ENCODE data around the gene PRKAG2.

Gene PRKAG2

DNA sequence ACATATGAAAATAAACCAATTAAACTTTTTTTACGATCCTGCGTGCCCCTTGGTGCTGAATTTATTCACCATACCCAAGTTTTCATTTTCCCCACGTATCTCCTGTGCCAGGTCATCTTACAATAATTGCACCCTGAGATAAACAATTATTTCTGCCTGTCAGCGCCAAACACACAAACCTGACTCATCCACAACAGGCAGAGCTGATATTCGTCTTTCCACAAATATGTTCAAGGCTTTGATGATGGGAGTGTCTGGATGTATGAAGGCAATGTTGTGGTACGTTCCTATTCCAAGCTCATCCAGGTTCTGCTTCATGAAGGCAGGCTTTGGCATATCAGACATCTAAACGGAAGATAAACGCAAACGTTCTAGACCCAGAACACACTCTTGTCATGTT lies 311.4 kb downstream of the PRKAG2 start:
- DNase-seq (ENCODE audit: low read depth) = no peak
- no peak overlapping the region for H3K4me3 ChIP-seq (ENCODE audit: low read depth, low read length)
- TF ChIP-seq, protein P1, sequence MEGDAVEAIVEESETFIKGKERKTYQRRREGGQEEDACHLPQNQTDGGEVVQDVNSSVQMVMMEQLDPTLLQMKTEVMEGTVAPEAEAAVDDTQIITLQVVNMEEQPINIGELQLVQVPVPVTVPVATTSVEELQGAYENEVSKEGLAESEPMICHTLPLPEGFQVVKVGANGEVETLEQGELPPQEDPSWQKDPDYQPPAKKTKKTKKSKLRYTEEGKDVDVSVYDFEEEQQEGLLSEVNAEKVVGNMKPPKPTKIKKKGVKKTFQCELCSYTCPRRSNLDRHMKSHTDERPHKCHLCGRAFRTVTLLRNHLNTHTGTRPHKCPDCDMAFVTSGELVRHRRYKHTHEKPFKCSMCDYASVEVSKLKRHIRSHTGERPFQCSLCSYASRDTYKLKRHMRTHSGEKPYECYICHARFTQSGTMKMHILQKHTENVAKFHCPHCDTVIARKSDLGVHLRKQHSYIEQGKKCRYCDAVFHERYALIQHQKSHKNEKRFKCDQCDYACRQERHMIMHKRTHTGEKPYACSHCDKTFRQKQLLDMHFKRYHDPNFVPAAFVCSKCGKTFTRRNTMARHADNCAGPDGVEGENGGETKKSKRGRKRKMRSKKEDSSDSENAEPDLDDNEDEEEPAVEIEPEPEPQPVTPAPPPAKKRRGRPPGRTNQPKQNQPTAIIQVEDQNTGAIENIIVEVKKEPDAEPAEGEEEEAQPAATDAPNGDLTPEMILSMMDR (IDR thresholded peaks at IDR 0.05; ENCODE audit: low read depth, low read length) = no peak
- TF ChIP-seq POLR2A (IDR thresholded peaks at IDR 0.05; ENCODE audit: extremely low read depth, insufficient read length) = no peak
- TF ChIP-seq MYC (IDR thresholded peaks at IDR 0.05; ENCODE audit: low read depth, low read length) = no peak
- TF ChIP-seq, protein P2, sequence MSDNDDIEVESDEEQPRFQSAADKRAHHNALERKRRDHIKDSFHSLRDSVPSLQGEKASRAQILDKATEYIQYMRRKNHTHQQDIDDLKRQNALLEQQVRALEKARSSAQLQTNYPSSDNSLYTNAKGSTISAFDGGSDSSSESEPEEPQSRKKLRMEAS (IDR thresholded peaks at IDR 0.05; ENCODE audit: low read depth, low read length) = no peak

DNA sequence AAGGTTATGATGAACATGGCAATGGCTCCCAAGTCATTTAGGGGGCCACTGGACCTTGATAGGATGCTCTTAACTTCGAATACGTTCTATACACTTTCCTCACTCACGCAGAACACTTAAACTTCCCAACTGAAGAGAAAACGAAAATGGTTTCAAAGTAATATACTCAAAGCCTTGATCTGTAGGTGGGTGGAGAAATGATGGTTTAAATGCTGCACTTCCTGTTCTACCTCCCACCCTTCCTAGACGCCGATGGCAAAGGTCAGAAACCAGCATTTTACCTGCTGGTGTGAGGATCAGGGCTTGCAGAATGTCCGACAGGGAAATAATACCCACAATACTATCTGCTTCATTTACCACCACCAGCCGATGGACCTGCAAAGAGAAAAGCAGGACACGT lies 316.7 kb downstream of the PRKAG2 start:
- no peak overlapping the region for H3K4me3 ChIP-seq (ENCODE audit: low read depth, low read length)
- no peak for TF ChIP-seq POLR2A (IDR thresholded peaks at IDR 0.05; ENCODE audit: extremely low read depth, insufficient read length)
- no peak for TF ChIP-seq MYC (IDR thresholded peaks at IDR 0.05; ENCODE audit: low read depth, low read length)
- TF ChIP-seq, protein P1 (IDR thresholded peaks at IDR 0.05; ENCODE audit: low read depth, low read length) = no peak
- TF ChIP-seq, protein P2 (IDR thresholded peaks at IDR 0.05; ENCODE audit: low read depth, low read length) = no peak
- DNase-seq (ENCODE audit: low read depth) = no peak

DNA sequence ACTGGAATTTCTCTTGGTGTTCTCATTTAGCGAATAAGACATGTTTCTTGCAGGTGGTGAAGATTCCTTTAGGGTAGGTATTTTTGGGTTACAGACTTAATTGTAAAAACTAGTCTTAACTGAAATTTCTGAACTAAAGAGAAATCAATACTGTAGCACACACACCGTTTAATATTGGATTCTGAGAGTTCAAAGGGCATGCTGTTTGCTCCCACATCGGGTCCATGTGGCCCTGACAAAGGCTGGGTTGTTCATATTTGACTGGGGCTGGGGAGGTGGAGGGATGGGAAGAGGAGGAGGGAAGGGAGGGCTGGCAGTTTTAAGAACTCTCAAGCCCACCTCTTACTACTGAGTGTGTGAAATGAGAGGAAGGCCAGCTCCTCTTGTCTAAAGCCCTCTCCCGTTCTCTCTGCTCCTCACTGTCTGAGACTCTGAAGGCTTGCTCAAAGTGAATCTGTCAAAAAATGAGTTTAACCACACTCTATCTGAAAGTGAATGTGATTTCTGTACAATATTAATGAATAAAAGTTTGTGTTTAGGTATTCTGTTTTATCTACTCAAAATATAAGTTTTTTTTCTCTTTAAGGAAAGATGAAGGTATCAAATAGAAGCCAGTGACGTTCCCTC lies 317.2 kb downstream of the PRKAG2 start:
- H3K4me3 ChIP-seq (ENCODE audit: low read depth, low read length) = no peak overlapping the region
- DNase-seq (ENCODE audit: low read depth) = no peak
- TF ChIP-seq POLR2A (IDR thresholded peaks at IDR 0.05; ENCODE audit: extremely low read depth, insufficient read length) (no peak), MYC (IDR thresholded peaks at IDR 0.05; ENCODE audit: low read depth, low read length) (no peak)
- TF ChIP-seq, protein P1 (IDR thresholded peaks at IDR 0.05; ENCODE audit: low read depth, low read length) = no peak
- TF ChIP-seq, protein P2 (IDR thresholded peaks at IDR 0.05; ENCODE audit: low read depth, low read length) = no peak

DNA sequence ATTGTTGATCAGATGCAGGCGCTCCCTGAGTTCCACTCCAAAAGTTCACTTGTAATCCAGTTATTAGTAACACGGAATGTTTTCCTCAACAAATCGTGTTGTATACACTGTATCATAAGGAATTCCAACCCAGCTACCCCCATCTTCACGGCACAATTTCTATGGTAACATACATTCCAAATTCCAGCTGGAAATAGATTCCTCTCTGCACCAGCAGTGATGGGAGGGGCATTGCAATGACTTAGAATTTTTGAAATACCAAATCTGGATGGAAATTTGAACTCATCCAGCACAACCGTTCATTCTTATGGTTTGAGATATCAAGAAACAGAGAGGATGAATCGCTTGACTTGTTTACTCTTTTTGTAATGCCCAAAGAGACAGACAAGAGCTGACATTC lies 318.3 kb downstream of the PRKAG2 start:
- no peak overlapping the region for H3K4me3 ChIP-seq (ENCODE audit: low read depth, low read length)
- DNase-seq (ENCODE audit: low read depth) = no peak
- TF ChIP-seq MYC (IDR thresholded peaks at IDR 0.05; ENCODE audit: low read depth, low read length) (no peak), POLR2A (IDR thresholded peaks at IDR 0.05; ENCODE audit: extremely low read depth, insufficient read length) (no peak)
- TF ChIP-seq, protein P2 (IDR thresholded peaks at IDR 0.05; ENCODE audit: low read depth, low read length) = no peak
- TF ChIP-seq, protein P1 (IDR thresholded peaks at IDR 0.05; ENCODE audit: low read depth, low read length) = no peak

DNA sequence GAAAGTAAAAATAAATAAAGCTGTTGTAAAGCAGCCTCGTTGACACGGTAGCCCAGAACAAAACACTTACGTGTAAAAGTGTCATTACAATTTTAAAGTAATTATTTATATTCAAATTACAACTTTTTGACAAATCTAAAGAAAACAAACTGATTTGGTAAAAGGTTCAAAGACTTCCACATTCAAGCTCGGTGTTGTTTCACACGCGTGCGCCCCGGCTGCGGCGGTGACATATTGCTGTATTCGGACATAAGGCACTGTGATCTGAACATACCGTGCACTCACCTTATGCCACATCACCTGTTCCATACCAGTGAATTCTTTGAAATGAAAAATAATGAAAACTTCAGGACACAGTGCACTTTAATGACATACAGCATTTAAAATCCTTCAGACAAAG lies 320.3 kb downstream of the PRKAG2 start:
- TF ChIP-seq, protein P1 (IDR thresholded peaks at IDR 0.05; ENCODE audit: low read depth, low read length) = no peak
- TF ChIP-seq POLR2A (IDR thresholded peaks at IDR 0.05; ENCODE audit: extremely low read depth, insufficient read length) (no peak), MYC (IDR thresholded peaks at IDR 0.05; ENCODE audit: low read depth, low read length) (no peak)
- TF ChIP-seq, protein P2 (IDR thresholded peaks at IDR 0.05; ENCODE audit: low read depth, low read length) = no peak
- DNase-seq (ENCODE audit: low read depth) = no peak
- H3K4me3 ChIP-seq (ENCODE audit: low read depth, low read length) = no peak overlapping the region

All from NB4 (cell line).